GM23338 (cell line): Measurements from ENCODE around the gene RCOR3. TPM values are rescaled to one million over a fixed set of nuclear protein-coding genes. Genes with fewer than 3 reads are reported as not detected.
"Not testable (repeated sequence)": the region's sequence is repeated elsewhere in the genome, so short reads cannot be mapped to it uniquely, and the experiment has no call there.

Source experiments
- ATAC-seq: fragments of 200-7000 bp; cut with Tn5 transposase; 3 replicates; pipeline ENCODE4 v1.9.1; 2020
- DNase-seq: peaks from one replicate; pipeline ENCODE4 v3.0.0-alpha.2; 2015; ENCODE audit warnings: low spot score
- H2AFZ ChIP-seq: fragments of 200-600 bp; sonication (generic); 2 replicates; pipeline ENCODE4 v1.8.0; 2016; ENCODE audit warnings: antibody characterized with exemption, mild to moderate bottlenecking, moderate library complexity
- H3F3A ChIP-seq: fragments of 200-600 bp; sonication (generic); replicated peaks from 2 replicates; pipeline ENCODE4 v1.8.0; 2017; ENCODE audit warnings: antibody characterized with exemption, mixed run types, low read depth
- H3K27ac ChIP-seq: fragments of 200-600 bp; sonication (generic); 2 replicates; pipeline ENCODE4 v1.6.1; 2016; ENCODE audit warnings: low read depth
- H3K27me3 ChIP-seq: fragments of 200-600 bp; sonication (generic); 2 replicates; pipeline ENCODE4 v1.8.0; 2016; ENCODE audit warnings: mild to moderate bottlenecking, mixed run types, moderate library complexity; ENCODE audit not compliant: insufficient read depth
- H3K36me3 ChIP-seq: fragments of 200-600 bp; sonication (generic); 2 replicates; pipeline ENCODE4 v1.8.0; 2016; ENCODE audit warnings: mild to moderate bottlenecking; ENCODE audit not compliant: insufficient read depth
- H3K4me1 ChIP-seq: fragments of 200-600 bp; sonication (generic); 2 replicates; pipeline ENCODE4 v1.8.0; 2016; ENCODE audit warnings: mild to moderate bottlenecking, moderate library complexity; ENCODE audit not compliant: insufficient read depth
- H3K4me2 ChIP-seq: fragments of 200-600 bp; sonication (generic); 2 replicates; pipeline ENCODE4 v1.7.1; 2017; ENCODE audit warnings: mixed run types
- H3K4me3 ChIP-seq: fragments of 200-600 bp; sonication (generic); 2 replicates; pipeline ENCODE4 v1.6.1; 2016; ENCODE audit warnings: mixed run types
- H3K79me2 ChIP-seq: fragments of 200-600 bp; sonication (generic); replicated peaks from 2 replicates; pipeline ENCODE4 v1.8.0; 2017; ENCODE audit warnings: mild to moderate bottlenecking; ENCODE audit not compliant: insufficient read depth
- H3K9me2 ChIP-seq: fragments of 200-600 bp; sonication (generic); 2 replicates; pipeline ENCODE4 v1.8.0; 2017; ENCODE audit not compliant: insufficient read depth
- H4K20me1 ChIP-seq: fragments of 200-600 bp; sonication (generic); replicated peaks from 2 replicates; pipeline ENCODE4 v1.8.0; 2017; ENCODE audit warnings: mild to moderate bottlenecking; ENCODE audit not compliant: insufficient read depth
- H3K27ac Mint-ChIP-seq: 2 replicates; pipeline ENCODE4 v1.8.0; 2020; ENCODE audit warnings: inconsistent platforms, mild to moderate bottlenecking, moderate library complexity, mixed read lengths
- H3K27me3 Mint-ChIP-seq: 3 replicates; pipeline ENCODE4 v1.8.0; 2022; ENCODE audit warnings: low read depth, mild to moderate bottlenecking, moderate library complexity, mixed read lengths, inconsistent platforms; ENCODE audit not compliant: insufficient read depth, poor library complexity
- H3K36me3 Mint-ChIP-seq: 3 replicates; pipeline ENCODE4 v1.8.0; 2021; ENCODE audit warnings: low read depth, mild to moderate bottlenecking, inconsistent platforms, moderate library complexity, mixed read lengths
- H3K4me1 Mint-ChIP-seq: 3 replicates; pipeline ENCODE4 v1.8.0; 2020; ENCODE audit warnings: mild to moderate bottlenecking, inconsistent platforms, mixed read lengths
- H3K4me3 Mint-ChIP-seq: 3 replicates; pipeline ENCODE4 v1.8.0; 2021; ENCODE audit warnings: moderate library complexity, mild to moderate bottlenecking, inconsistent platforms, mixed read lengths
- H3K9me3 Mint-ChIP-seq: 3 replicates; pipeline ENCODE4 v1.8.0; 2020; ENCODE audit warnings: moderate library complexity, mild to moderate bottlenecking, inconsistent platforms, mixed read lengths
- CREB1 ChIP-seq: fragments of 250-450 bp; sonication (Bioruptor Pico); IDR thresholded peaks from 2 replicates; pipeline ENCODE4 v1.5.0; 2020; ENCODE audit warnings: low read depth, mild to moderate bottlenecking, moderate library complexity
- ETS1 ChIP-seq: IDR thresholded peaks from 2 replicates; pipeline ENCODE4 v1.6.1; 2016; ENCODE audit warnings: antibody characterized with exemption
- EZH2 ChIP-seq: fragments of 200-600 bp; sonication (generic); IDR thresholded peaks from one replicate; pipeline ENCODE4 v1.8.0; 2017; ENCODE audit warnings: antibody characterized with exemption, mild to moderate bottlenecking, low read depth; ENCODE audit not compliant: unreplicated experiment
- EZH2phosphoT487 ChIP-seq: fragments of 200-600 bp; sonication (generic); IDR thresholded peaks from one replicate; pipeline ENCODE4 v1.8.1; 2018; ENCODE audit warnings: antibody characterized with exemption; ENCODE audit not compliant: unreplicated experiment
- JUNB ChIP-seq: IDR thresholded peaks from one replicate; pipeline ENCODE4 v1.6.1; 2016; ENCODE audit warnings: antibody characterized with exemption; ENCODE audit not compliant: unreplicated experiment
- POLR2AphosphoS5 ChIP-seq: IDR thresholded peaks from 2 replicates; pipeline ENCODE4 v1.6.1; 2016; ENCODE audit warnings: antibody characterized with exemption, low read depth
- STAT1 ChIP-seq: IDR thresholded peaks from one replicate; pipeline ENCODE4 v1.6.1; 2016; ENCODE audit warnings: antibody characterized with exemption; ENCODE audit not compliant: unreplicated experiment
- ZNF114 ChIP-seq: fragments of 250-450 bp; sonication (Bioruptor Pico); IDR thresholded peaks from 2 replicates; pipeline ENCODE4 v1.5.0; 2020; ENCODE audit warnings: mild to moderate bottlenecking, moderate library complexity
- ZNF331 ChIP-seq: fragments of 250-450 bp; sonication (Bioruptor Pico); IDR thresholded peaks from 2 replicates; pipeline ENCODE4 v1.5.0; 2020; ENCODE audit warnings: low read depth, mild to moderate bottlenecking, moderate library complexity
- polyA plus RNA-seq: library from polyadenylated mRNA; unstranded; fragments of >200 nt; fragmentation: Nextera tagmentation; extraction: Ambion mirVana; gene quantifications from 2 replicates; pipeline ENCODE4 v1.2.1, GENCODE V29; 2016
- total RNA-seq: library from RNA; depleted of rRNA; stranded (reverse); fragments of >200 nt; shearing (Covaris generic); gene quantifications from 2 replicates; pipeline ENCODE4 v1.2.3, GENCODE V29; 2014
- TF ChIP-seq, protein P1 (sequence below), 2 experiments: fragments of 200-600 bp in 1 of 2; sonication (generic) in 1 of 2; conservative IDR thresholded peaks; 2 replicates each; pipeline versions ENCODE4 v1.5.1 to v1.6.1; 2016 to 2017; ENCODE audit warnings: antibody characterized with exemption in 2 of 2, low read depth in 2 of 2, mild to moderate bottlenecking in 2 of 2, moderate library complexity in 1 of 2
- TF ChIP-seq, protein P2 (sequence below): IDR thresholded peaks from one replicate; pipeline ENCODE4 v1.6.1; 2018; ENCODE audit warnings: antibody characterized with exemption; ENCODE audit not compliant: unreplicated experiment

Gene RCOR3
- total and polyA plus RNA-seq, 2 experiments from 2014 or later, result 19.4 to 26.2 TPM

- TF ChIP-seq, protein P1, sequence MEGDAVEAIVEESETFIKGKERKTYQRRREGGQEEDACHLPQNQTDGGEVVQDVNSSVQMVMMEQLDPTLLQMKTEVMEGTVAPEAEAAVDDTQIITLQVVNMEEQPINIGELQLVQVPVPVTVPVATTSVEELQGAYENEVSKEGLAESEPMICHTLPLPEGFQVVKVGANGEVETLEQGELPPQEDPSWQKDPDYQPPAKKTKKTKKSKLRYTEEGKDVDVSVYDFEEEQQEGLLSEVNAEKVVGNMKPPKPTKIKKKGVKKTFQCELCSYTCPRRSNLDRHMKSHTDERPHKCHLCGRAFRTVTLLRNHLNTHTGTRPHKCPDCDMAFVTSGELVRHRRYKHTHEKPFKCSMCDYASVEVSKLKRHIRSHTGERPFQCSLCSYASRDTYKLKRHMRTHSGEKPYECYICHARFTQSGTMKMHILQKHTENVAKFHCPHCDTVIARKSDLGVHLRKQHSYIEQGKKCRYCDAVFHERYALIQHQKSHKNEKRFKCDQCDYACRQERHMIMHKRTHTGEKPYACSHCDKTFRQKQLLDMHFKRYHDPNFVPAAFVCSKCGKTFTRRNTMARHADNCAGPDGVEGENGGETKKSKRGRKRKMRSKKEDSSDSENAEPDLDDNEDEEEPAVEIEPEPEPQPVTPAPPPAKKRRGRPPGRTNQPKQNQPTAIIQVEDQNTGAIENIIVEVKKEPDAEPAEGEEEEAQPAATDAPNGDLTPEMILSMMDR (conservative IDR thresholded peaks at IDR 0.05; ENCODE audit: low read depth in 2 of 2), result no peak
- no peak for TF ChIP-seq JUNB
- no peak for TF ChIP-seq ZNF114 (CRISPR knock-in tag)
- no peak for TF ChIP-seq EZH2phosphoT487
- no peak for TF ChIP-seq ETS1
- no peak for TF ChIP-seq ZNF331
These were observed 90.6 kb downstream of the RCOR3 start (continued) for GRCh38 chr1:211349741-211350140.

DNA sequence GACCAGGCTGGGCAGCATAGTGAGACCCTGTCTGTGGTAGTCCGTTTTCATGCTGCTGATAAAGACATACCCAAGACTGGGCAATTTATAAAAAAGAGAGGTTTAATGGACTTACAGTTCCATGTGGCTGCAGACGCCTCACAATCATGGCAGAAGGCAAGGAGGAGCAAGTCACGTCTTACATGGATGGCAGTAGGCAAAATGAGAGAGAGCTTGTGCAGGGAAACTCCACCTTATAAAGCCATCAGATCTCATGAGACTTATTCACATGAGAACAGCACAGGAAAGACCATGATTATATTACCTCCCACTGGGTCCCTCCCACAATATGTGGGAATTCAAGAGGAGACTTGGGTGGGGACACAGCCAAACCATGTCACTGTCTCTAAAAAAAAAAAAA is 92.9 kb downstream of the RCOR3 start:
- H3K4me1 Mint-ChIP-seq, H2AFZ ChIP-seq, H3K4me1 ChIP-seq, H3K4me3 Mint-ChIP-seq, H3K9me2 ChIP-seq, H3K36me3 ChIP-seq, DNase-seq, H3K4me3 ChIP-seq, H3K27me3 ChIP-seq, H3K27ac Mint-ChIP-seq, H3K4me2 ChIP-seq, H3F3A ChIP-seq, H3K79me2 ChIP-seq, H3K27ac ChIP-seq, H4K20me1 ChIP-seq, H3K27me3 Mint-ChIP-seq, ATAC-seq: not testable (repeated sequence)
- Mint-ChIP-seq H3K9me3 (peaks cover 18% of the 10 kb centered on the region), H3K36me3 (peaks cover 21% of the 10 kb centered on the region)

DNA sequence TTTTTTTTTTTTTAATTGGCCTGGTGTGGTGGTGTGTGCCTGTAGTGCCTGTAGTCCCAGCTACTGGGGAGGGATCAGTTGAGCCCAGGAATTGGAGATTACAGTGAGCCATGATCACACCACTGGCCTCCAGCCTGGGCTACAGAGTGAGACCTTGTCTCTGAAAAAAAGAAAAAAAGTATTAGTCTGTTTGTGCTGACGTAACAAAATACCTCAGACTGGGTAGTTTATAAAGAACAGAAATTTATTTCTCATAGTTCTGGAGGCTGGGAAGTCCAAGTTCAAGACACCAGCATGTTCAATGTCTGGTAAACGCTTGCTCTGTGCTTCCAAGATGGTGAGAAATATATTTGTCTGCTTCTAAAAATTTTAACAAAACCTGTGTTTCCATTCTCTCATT is 93.3 kb downstream of the RCOR3 start:
- no peak overlapping the region for H3K4me2 ChIP-seq
- Mint-ChIP-seq H3K9me3 (peaks cover 18% of the 10 kb centered on the region), H3K27me3 (peaks cover 5% of the 10 kb centered on the region)
- TF ChIP-seq ZNF114 (CRISPR knock-in tag), result no peak
- no peak for TF ChIP-seq EZH2phosphoT487
- TF ChIP-seq, protein P2, sequence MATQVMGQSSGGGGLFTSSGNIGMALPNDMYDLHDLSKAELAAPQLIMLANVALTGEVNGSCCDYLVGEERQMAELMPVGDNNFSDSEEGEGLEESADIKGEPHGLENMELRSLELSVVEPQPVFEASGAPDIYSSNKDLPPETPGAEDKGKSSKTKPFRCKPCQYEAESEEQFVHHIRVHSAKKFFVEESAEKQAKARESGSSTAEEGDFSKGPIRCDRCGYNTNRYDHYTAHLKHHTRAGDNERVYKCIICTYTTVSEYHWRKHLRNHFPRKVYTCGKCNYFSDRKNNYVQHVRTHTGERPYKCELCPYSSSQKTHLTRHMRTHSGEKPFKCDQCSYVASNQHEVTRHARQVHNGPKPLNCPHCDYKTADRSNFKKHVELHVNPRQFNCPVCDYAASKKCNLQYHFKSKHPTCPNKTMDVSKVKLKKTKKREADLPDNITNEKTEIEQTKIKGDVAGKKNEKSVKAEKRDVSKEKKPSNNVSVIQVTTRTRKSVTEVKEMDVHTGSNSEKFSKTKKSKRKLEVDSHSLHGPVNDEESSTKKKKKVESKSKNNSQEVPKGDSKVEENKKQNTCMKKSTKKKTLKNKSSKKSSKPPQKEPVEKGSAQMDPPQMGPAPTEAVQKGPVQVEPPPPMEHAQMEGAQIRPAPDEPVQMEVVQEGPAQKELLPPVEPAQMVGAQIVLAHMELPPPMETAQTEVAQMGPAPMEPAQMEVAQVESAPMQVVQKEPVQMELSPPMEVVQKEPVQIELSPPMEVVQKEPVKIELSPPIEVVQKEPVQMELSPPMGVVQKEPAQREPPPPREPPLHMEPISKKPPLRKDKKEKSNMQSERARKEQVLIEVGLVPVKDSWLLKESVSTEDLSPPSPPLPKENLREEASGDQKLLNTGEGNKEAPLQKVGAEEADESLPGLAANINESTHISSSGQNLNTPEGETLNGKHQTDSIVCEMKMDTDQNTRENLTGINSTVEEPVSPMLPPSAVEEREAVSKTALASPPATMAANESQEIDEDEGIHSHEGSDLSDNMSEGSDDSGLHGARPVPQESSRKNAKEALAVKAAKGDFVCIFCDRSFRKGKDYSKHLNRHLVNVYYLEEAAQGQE, result no peak
- no peak for TF ChIP-seq CREB1
- TF ChIP-seq ZNF331, result no peak
- no peak for TF ChIP-seq STAT1
- TF ChIP-seq POLR2AphosphoS5, result no peak
- no peak for TF ChIP-seq JUNB
- TF ChIP-seq, protein P1 (conservative IDR thresholded peaks at IDR 0.05; ENCODE audit: low read depth in 2 of 2), result no peak
- TF ChIP-seq EZH2, result no peak

More for the DNA sequence above, 93.3 kb downstream of the RCOR3 start:
- H3K4me1 ChIP-seq, result no peaks in the 10 kb centered on the region
- H3K27ac Mint-ChIP-seq, result no peak overlapping the region
- H4K20me1 ChIP-seq, result no peaks in the 10 kb centered on the region; the same call in 1 of the 2 replicates
- H3K79me2 ChIP-seq, result no peaks in the 10 kb centered on the region
- no peaks in the 10 kb centered on the region for H3K36me3 ChIP-seq
- H3K27ac ChIP-seq, result no peak overlapping the region
- DNase-seq (no peak), ATAC-seq (no peak)
- no peak overlapping the region for H2AFZ ChIP-seq
- no peaks in the 10 kb centered on the region for H3K9me2 ChIP-seq
- no peak overlapping the region for H3K4me3 Mint-ChIP-seq
- 0 out of 3 replicates have a peak, but pooled peaks cover 2% of the 10 kb centered on the region for H3K4me1 Mint-ChIP-seq
- H3K36me3 Mint-ChIP-seq, result peaks cover 21% of the 10 kb centered on the region
- H3F3A ChIP-seq, result no peaks in the 10 kb centered on the region
- no peak overlapping the region for H3K4me3 ChIP-seq
- no peaks in the 10 kb centered on the region for H3K27me3 ChIP-seq
